Measurements from ENCODE around the gene ZNF236. TPM values are rescaled to one million over a fixed set of nuclear protein-coding genes. Genes with fewer than 3 reads are reported as not detected.
A peak's percentile ranks its signal among the peaks of the same experiment; 100 is the strongest.
"Not testable (repeated sequence)": the region's sequence is repeated elsewhere in the genome, so short reads cannot be mapped to it uniquely, and the experiment has no call there.

ZNF236 gene
- total RNA-seq, 2 donors from 2014 or later: 14.1 to 14.2 TPM

- intact Hi-C loops (cut with DNase I): no loop called here
- no peak for DNase-seq (ENCODE audit: low spot score)
Measured at GRCh38 chr18:76931171-76931570, 108.8 kb downstream of the ZNF236 start.

GRCh38 chr18:76932026-76932819, 109.9 kb downstream of the ZNF236 start:
- DNase-seq (ENCODE audit: low spot score): peak; percentile 92
- intact Hi-C loops (cut with DNase I): no loop called here

GRCh38 chr18:76935722-76936337, 113.5 kb downstream of the ZNF236 start:
- intact Hi-C loops (cut with DNase I): no loop called here
- no peak for DNase-seq (ENCODE audit: low spot score)

- no peak for DNase-seq (ENCODE audit: low spot score)
- intact Hi-C loops (cut with DNase I): no loop called here
Measured at GRCh38 chr18:76936877-76937276, 114.5 kb downstream of the ZNF236 start.

GRCh38 chr18:76937597-76937996, 115.2 kb downstream of the ZNF236 start:
- no peak for DNase-seq (ENCODE audit: low spot score)
- intact Hi-C loops (cut with DNase I): no loop called here

GRCh38 chr18:76938619-76939018, 116.3 kb downstream of the ZNF236 start:
- intact Hi-C loops (cut with DNase I): no loop called here
- DNase-seq (ENCODE audit: low spot score): no peak

GRCh38 chr18:76941284-76941683, 118.9 kb downstream of the ZNF236 start:
- intact Hi-C loops (cut with DNase I): no loop called here
- DNase-seq (ENCODE audit: low spot score): no peak

GRCh38 chr18:76943542-76944339, 121.4 kb downstream of the ZNF236 start:
- DNase-seq (ENCODE audit: low spot score): no peak

GRCh38 chr18:76944346-76944745, 122.0 kb downstream of the ZNF236 start:
- DNase-seq (ENCODE audit: low spot score); intact Hi-C loops (cut with DNase I): not testable (repeated sequence)

More at GRCh38 chr18:76943542-76944339, 121.4 kb downstream of the ZNF236 start:
- intact Hi-C loops (cut with DNase I): no loop called here

GRCh38 chr18:76948345-76948744, 126.0 kb downstream of the ZNF236 start:
- intact Hi-C loops (cut with DNase I): no loop called here
- no peak for DNase-seq (ENCODE audit: low spot score)

- intact Hi-C loops (cut with DNase I): no loop called here
- no peak for DNase-seq (ENCODE audit: low spot score)
Measured at GRCh38 chr18:76951456-76952247, 129.3 kb downstream of the ZNF236 start.

- intact Hi-C loops (cut with DNase I): no loop called here
- DNase-seq (ENCODE audit: low spot score): no peak
Measured at GRCh38 chr18:76952747-76953146, 130.4 kb downstream of the ZNF236 start.

GRCh38 chr18:76953156-76953555, 130.8 kb downstream of the ZNF236 start:
- intact Hi-C loops (cut with DNase I): no loop called here
- DNase-seq (ENCODE audit: low spot score): no peak

- no peak for DNase-seq (ENCODE audit: low spot score)
- intact Hi-C loops (cut with DNase I): no loop called here
Measured at GRCh38 chr18:76953583-76954233, 131.4 kb downstream of the ZNF236 start.

- no peak for DNase-seq (ENCODE audit: low spot score)
- intact Hi-C loops (cut with DNase I): no loop called here
Measured at GRCh38 chr18:76955524-76956170, 133.3 kb downstream of the ZNF236 start.

- DNase-seq (ENCODE audit: low spot score): no peak
- intact Hi-C loops (cut with DNase I): no loop called here
Measured at GRCh38 chr18:76956648-76957047, 134.3 kb downstream of the ZNF236 start.

GRCh38 chr18:76957384-76958355, 135.3 kb downstream of the ZNF236 start:
- no peak for DNase-seq (ENCODE audit: low spot score)
- intact Hi-C loops (cut with DNase I): no loop called here

Measured in posterior vena cava (tissue), 2 donors.